NK-92 (cell line): ENCODE results near the gene GSK3A.

Experiments
- DNase-seq: peaks from one replicate; lab custom pipeline; 2025; ENCODE audit not compliant: unreplicated experiment; lab: John Stamatoyannopoulos, UW

Gene GSK3A

GRCh38 chr19:42200116-42200715, 42.2 kb downstream of the GSK3A start:
- DNase-seq, result no peak

GRCh38 chr19:42199440-42200115, 42.8 kb downstream of the GSK3A start:
- no peak for DNase-seq

GRCh38 chr19:42198676-42199439, 43.5 kb downstream of the GSK3A start:
- no peak for DNase-seq

GRCh38 chr19:42197375-42197817, 45.0 kb downstream of the GSK3A start:
- no peak for DNase-seq

DNA sequence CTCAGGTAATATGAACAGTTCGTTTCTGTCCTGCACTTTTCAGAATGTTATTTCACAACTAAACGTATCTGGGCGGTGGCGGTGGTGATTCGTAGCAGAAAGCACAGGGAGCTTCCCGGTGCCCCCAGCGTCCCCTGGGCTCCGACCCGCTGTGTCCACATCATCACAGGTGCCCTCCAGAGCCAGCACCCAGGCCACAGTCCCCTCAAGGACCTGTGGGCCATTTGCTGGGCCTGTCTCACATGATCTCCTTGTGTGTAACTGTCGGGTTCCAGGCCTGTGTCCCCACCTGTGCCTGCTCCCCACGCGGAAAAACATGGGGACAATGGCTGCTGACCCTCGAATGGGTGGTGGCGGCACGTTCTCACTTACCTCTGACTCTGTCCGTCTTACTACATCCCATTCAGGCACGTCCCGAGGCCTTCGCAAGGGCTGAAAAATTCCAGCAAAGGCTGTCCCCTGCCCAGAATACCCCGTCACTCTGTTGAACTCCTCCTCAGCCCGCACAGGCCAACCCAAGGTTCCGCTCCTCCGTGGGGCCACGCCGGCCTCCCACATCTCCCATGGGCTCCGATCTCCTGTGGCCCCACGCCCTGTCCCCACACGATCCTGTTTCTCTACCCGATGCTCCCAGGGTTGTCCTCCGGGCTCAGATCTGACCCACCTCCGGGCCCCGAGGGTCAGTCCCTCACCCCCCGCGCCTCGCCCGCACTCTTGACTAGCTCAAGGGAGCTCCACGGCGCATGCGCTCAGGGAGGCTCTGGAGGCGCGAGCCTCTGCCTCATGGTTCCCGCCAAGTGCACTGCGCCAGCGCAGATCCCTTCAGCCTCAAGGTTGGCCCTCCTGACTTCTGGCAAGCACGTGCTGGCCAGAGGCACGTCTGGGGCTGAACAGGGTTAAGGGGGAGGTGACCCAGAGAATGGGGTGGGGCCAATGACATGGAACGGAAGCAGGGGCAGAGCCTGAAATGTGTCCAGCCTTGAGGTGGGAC, 46.1 kb downstream of the GSK3A start:
- no peak for DNase-seq

- no peak for DNase-seq
Observed at GRCh38 chr19:42193706-42194105, 48.7 kb downstream of the GSK3A start.

- no peak for DNase-seq
Observed at GRCh38 chr19:42193294-42193693, 49.1 kb downstream of the GSK3A start.

DNA sequence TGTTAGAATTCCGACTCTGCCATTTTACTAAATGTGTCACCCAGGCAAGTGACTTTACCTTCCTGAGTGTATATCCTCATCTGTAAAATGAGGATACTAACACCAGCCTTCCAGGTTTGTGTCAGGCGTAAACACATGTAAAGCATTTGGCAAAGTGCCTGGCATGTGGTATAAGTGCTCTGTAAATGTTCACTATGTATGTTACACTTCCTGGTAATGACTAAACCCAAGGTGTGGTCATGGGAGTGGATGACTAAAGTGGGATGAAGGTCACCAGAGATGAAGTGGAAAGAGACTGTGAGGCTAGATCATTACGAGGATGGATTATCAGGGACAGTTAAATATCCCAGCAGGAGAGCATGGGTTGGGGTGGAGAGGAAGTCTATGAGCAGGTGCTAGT, 50.5 kb downstream of the GSK3A start:
- no peak for DNase-seq

GRCh38 chr19:42191330-42191729, 51.1 kb downstream of the GSK3A start:
- DNase-seq, result no peak

DNA sequence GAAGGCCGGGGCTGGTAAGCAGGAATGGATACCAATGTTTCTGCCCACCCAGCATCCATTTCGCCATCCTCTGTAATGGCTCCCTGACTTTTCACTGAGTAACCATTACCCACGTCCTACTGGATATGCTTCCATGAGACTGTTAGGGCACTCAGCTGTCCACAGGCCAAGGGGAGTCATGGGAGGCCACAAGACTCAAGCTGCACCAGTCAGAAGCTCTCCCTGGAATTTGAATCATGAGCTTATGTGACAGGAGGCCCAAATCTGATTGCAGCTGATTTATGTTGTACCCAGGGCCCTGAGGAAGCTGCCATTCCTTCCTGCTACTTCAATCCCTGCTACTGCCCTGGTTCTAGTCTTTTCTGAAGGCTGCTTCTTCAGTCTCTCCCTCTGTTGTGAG, 53.3 kb downstream of the GSK3A start:
- no peak for DNase-seq

GRCh38 chr19:42188665-42189064, 53.7 kb downstream of the GSK3A start:
- DNase-seq, result no peak

DNA sequence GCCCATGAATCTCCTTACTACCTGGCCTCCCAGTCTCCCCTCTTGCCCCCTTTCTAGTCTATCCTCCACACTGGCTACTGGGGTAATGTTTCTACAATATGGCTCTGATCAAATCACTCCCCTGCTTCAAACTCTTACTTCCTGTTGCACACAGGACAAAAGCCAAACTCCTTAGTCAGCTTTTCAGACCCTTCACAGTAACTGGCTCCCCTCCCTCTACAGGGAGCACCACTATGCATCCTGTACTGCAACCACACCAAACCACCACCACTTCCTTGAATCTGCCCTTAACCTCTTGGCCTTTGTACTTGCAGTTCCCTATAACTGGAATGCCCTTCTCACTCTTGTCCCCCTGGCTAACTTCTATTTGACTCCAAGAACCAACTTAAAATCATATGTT, 57.1 kb downstream of the GSK3A start:
- DNase-seq, result no peak

GRCh38 chr19:42184401-42184861, 58.0 kb downstream of the GSK3A start:
- DNase-seq, result no peak
